ENCODE measurements around the gene C10orf105.

Gene C10orf105

GRCh38 chr10:71675295-71675970, 44.1 kb downstream of the C10orf105 start:
- DNase-seq: no peak

- DNase-seq: no peak
Observed at GRCh38 chr10:71671994-71672946, 47.3 kb downstream of the C10orf105 start.

GRCh38 chr10:71667387-71667752, 52.2 kb downstream of the C10orf105 start:
- DNase-seq: no peak

- no peak for DNase-seq
Observed at GRCh38 chr10:71666639-71667386, 52.8 kb downstream of the C10orf105 start.

- DNase-seq: no peak
Observed at GRCh38 chr10:71665456-71665855, 54.1 kb downstream of the C10orf105 start.

- DNase-seq: no peak
Observed at GRCh38 chr10:71664585-71664984, 55.0 kb downstream of the C10orf105 start.

- no peak for DNase-seq
Observed at GRCh38 chr10:71663311-71663710, 56.3 kb downstream of the C10orf105 start.

GRCh38 chr10:71661779-71662336, 57.7 kb downstream of the C10orf105 start:
- no peak for DNase-seq

All from T-helper 1 cell (primary cell).